ENCODE results near the gene VTI1A.

DNA sequence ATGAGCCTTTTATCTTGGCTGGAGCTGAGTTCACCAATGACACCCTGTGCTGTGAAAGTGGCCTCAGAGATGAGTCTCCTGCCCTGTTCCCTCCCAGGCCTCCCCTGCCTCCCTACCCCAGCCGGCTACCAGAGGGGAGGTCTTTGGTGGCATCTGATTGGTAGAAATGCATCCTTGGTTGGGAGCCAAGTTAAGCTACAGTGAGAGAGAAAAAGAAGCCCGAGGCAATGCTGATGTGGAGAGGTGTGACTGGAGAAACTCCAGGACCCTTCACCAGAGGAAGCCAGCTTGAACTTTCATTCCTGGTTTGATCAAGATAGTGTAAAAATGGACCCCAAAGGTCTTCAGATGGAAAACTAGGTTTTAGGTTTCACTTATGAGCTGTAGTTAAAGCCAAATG, 311.9 kb downstream of the VTI1A start:
- TF ChIP-seq, protein P1, sequence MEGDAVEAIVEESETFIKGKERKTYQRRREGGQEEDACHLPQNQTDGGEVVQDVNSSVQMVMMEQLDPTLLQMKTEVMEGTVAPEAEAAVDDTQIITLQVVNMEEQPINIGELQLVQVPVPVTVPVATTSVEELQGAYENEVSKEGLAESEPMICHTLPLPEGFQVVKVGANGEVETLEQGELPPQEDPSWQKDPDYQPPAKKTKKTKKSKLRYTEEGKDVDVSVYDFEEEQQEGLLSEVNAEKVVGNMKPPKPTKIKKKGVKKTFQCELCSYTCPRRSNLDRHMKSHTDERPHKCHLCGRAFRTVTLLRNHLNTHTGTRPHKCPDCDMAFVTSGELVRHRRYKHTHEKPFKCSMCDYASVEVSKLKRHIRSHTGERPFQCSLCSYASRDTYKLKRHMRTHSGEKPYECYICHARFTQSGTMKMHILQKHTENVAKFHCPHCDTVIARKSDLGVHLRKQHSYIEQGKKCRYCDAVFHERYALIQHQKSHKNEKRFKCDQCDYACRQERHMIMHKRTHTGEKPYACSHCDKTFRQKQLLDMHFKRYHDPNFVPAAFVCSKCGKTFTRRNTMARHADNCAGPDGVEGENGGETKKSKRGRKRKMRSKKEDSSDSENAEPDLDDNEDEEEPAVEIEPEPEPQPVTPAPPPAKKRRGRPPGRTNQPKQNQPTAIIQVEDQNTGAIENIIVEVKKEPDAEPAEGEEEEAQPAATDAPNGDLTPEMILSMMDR (conservative IDR thresholded peaks at IDR 0.05; ENCODE audit: low read depth, low read length) = no peak
- TF ChIP-seq CHD1 (IDR thresholded peaks at IDR 0.05; ENCODE audit: low read depth, low read length) (no peak), FOS (IDR thresholded peaks at IDR 0.05; ENCODE audit: low read depth, low read length) (no peak), RAD21 (IDR thresholded peaks at IDR 0.05; ENCODE audit: low read length) (no peak), RCOR1 (IDR thresholded peaks at IDR 0.05; ENCODE audit: insufficient replicate concordance, low read length) (no peak), POLR2A (IDR thresholded peaks at IDR 0.05; ENCODE audit: low read depth, low read length) (no peak), RFX5 (IDR thresholded peaks at IDR 0.05; ENCODE audit: low read depth, low read length) (no peak), USF2 (IDR thresholded peaks at IDR 0.05; ENCODE audit: low read depth, low read length) (no peak), SMC3 (IDR thresholded peaks at IDR 0.05; ENCODE audit: low read depth, low read length) (no peak)

All from IMR-90 (cell line).